Stimulated activated CD8-positive, alpha-beta memory T cell treated with anti-CD3 and anti-CD28 coated beads, Interleukin-12 subunit alpha, Interleukin-12 subunit beta, amount 100 ng/mL, for 24 hours (primary cell): Measurements from ENCODE around the gene GJC1.
A peak's percentile ranks its signal among the peaks of the same experiment; 100 is the strongest.

Source experiments
- DNase-seq: peaks from one replicate; pipeline ENCODE4 v3.0.0-alpha.2; 2020; ENCODE audit errors: extremely low read depth

The GJC1 gene

DNA sequence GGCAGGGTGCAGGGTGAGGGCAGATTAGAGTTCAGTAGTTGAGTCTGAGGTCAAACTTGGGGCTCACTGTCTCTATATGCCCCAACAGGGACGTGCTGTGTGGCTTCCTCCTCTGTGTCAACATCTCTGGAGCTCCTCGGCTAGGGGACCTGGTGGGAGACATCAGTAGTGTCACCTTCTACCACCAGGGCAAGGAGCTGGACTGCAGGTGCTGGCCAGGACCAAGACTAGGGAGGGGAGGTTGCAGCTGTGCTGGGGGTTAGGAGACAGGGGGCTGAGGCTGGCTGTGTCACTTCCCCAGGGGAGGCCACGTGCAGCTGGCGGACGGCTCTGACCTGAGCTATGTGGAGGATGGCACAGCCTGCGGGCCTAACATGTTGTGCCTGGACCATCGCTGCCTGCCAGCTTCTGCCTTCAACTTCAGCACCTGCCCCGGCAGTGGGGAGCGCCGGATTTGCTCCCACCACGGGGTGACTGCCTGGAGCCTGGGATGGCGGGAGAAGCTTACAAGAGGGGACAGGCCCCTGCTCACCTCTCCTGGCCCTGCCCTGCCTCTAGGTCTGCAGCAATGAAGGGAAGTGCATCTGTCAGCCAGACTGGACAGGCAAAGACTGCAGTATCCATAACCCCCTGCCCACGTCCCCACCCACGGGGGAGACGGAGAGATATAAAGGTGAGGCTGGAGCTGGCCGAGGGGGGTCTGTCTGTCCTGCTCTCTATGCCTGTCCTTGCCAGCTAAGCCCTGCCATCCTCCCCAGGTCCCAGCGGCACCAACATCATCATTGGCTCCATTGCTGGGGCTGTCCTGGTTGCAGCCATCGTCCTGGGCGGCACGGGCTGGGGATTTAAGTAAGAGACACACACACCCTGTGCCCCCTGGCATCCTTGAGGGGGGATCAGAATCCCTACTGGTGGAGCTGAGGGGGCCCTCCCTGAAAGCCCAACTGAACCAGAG lies 52.4 kb downstream of the GJC1 start:
- no peak for DNase-seq

DNA sequence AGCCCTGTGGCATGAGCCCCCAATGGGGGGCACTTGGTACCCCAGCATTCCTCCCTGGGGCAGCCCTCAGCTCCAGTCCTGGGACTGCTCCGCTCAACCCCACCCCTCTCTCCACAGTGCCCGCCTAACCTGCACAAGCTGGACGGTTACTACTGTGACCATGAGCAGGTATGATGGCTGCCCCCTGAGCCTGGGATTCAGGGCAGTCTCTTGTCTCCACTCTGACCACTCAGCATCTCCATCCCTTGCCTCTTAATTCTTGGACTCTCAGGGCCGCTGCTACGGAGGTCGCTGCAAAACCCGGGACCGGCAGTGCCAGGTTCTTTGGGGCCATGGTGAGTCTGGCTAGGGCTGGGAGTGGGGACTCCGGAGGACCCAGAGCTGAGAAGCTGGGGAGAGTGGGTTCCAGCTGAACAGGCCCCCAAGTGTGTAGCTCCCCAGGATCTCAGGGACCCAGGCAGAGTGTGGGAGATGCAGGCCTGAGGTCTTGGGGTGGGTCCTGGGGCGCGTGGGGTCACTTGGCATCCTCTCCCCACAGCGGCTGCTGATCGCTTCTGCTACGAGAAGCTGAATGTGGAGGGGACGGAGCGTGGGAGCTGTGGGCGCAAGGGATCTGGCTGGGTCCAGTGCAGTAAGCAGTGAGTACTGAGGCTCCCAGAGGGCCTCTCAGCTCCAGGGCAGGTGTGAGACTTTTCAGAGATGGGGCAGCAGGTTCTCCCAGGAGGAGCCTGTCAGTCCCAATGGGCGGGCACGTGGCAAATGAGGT lies 53.3 kb downstream of the GJC1 start:
- no peak for DNase-seq

DNA sequence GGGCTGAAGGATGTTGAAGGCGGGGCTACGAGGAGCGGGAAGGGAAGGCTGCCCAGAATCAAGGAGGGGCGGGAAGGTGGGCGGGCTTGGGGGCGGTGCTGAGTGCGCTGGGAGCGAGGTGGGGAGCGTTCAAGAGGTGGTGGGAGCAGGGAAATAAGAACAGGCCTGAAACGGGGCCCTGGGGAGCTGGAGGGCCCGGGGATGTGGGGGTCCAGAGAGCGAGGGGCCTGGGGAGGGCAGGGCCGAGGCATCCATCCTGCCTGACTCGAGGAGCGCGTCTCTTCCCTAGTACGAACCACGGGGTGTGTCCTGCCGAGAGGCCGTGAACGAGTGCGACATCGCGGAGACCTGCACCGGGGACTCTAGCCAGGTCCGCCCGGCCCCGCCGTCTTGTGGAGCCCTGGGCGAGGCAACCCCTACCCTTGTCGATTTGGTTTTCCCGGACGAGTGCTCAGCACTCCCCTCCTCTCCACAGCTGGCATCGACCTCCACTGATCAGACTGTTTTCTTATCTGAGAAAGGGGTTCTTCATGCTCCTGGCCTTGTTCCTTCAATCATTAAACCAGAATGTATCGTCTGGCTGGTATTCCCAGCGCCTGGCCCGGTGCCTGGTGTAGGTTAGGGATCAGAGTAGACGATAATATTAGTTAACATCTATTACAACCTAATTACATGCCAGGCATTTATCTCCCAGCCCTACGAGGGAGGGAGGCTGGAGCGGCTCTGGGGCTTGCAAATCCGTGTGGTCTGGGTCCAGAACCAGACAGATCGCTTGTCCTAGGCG lies 54.1 kb downstream of the GJC1 start:
- peak; percentile 93 for DNase-seq

DNA sequence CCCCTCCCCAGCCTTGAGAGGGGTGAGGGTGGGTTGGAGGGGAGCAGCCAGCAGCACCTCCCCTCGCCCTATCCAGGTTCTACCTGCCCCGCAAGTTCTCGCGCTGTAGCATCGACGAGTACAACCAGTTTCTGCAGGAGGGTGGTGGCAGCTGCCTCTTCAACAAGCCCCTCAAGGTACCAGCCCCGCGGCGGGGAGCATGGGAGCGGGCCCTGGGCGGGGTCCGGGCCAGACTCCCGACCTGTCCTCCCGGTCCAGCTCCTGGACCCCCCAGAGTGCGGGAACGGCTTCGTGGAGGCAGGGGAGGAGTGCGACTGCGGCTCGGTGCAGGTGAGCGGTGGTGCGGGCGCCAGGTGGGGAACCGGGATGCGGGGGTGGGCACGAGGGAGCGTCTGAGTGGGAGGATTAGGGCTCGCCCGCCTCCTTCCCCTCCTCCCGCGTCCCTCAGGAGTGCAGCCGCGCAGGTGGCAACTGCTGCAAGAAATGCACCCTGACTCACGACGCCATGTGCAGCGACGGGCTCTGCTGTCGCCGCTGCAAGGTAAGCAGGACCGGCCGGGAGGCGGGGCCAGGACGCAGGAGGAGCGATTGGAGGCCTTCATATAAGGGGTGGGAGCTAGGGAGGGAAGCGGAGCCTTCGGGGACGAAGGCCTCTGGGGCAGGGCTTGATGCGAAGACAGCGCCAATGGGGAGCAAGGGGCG lies 54.8 kb downstream of the GJC1 start:
- DNase-seq = no peak

DNA sequence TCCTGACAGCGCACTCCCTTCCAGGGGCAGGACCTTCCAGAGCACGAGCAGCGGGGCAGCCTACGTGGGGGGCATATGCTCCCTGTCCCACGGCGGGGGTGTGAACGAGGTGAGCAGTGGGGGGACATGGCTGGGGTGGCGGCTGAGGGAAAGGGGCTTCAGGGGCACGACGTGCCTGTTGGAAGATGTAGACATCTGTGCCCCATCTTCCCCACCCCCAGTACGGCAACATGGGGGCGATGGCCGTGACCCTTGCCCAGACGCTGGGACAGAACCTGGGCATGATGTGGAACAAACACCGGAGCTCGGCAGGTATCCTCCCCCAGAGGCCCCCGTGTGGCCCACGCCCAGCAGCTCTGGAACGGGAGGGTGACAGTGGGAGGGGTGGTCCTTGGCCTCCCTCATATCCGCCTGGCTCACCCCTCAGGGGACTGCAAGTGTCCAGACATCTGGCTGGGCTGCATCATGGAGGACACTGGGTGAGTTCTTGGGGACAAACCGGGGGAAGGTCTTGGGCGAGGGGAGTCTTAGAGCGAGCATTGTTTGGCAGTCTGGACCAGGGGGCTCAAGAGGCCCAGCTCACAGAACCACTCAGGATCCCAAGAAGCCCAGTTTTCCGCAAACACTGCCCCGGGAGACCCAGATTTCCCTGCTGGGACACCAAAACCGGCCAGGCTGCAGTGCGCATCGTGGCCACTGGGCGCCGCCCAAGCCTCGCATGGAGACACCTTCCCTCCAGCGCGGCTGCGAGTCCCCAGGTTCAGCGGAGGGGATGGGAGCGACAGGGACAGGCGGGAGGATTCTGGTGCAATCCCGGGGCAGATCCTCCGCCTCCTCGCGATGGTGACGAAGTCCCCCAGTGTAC lies 55.6 kb downstream of the GJC1 start:
- DNase-seq = peak; percentile 58

DNA sequence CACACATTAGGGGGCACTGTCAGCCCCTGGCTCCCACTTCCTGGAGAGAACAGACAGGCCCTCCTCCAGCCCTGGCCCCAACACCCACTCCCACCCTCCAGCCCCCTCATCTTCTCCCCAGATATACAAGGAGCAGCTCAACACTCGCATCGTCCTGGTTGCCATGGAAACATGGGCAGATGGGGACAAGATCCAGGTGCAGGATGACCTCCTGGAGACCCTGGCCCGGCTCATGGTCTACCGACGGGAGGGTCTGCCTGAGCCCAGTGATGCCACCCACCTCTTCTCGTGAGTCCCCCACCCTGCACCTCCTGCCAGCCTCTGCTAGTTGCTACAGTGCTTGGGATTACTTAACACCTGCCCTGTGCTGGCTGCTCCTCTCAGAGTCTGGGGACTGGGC lies 56.9 kb downstream of the GJC1 start:
- no peak for DNase-seq

DNA sequence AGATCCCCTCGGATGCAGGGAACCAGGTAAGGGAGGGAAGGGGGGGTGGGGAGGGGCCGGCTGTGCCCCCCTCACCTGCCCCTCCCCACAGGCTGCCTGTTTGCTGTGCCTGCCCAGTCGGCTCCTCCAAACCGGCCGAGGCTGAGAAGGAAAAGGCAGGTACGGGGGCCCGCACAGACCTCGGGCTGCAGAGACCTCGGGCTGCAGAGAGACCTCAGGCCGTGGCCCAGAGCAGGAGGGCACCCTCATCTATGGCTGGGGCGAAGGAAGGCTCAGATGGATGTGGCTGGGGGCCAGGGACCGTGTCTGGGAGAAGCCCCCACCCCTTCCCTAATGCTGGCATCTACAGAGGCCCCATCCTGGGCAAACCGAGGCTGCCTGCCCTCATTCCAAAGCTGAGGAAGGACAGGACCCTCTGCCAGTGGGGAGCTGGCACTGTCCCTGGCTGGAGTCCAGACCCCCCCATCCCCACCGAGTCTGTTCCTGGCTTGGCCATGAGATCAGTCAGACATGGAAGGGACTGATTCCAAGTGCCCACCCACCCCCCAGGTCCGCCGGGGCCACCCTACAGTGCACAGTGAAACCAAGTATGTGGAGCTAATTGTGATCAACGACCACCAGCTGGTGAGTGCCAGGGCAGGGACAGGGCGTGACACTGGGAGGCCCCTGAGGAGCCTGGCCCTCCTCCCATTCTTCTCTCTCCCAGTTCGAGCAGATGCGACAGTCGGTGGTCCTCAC lies 57.6 kb downstream of the GJC1 start:
- DNase-seq = no peak

DNA sequence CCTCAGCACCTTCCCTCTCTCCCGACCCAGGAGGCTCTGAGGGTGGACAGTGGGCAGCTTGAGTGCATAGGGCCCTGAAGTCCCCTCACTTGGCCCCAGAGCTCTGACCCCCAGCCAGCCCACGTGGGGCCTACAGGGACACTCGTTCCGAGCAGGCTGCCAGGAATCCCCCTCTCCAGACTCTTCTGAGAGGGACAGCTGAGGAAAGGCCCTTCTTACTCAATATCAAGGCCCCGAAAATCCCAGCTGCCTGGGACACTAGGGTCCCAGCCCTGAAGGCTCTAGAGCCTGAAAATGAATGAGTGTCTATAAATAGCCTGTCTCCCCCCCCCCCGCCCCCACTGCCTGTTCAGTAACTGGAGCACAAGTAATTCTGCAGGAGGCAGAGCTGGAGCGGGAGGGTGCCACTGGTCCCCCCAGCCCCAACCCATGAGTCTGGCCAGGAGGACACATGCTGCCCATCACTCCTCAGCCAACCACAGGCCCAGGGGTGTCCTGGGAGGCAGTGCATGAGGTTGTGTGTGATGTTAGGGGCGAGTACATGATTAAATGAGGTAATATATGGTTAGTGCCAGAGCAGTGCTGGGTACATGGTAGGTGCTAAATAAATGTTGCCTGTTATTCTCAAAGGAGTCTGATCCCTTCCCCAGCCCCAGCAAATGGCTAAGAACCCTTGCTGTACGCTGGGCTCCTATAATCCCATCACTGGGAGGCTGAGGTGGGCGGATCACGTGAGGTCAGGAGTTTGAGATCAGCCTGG lies 59.7 kb downstream of the GJC1 start:
- DNase-seq = no peak

DNA sequence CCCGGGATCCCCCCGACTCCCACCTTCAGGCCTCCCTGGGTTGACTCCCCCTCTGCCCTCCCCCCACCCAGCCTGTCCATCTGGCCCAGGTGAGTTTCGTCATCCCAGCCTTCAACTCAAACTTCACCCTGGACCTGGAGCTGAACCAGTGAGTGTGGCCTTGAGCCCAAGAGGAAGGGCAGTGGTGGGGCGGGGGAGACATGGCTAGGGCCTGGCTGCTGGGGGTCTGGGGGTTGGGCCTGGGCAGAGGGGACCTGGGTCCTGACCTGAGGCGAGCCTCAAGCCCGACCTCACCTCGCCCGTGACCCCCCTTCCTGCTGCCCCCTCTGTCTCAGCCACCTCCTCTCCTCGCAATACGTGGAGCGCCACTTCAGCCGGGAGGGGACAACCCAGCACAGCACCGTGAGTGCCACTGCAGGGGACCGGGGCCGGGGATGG lies 60.4 kb downstream of the GJC1 start:
- DNase-seq = no peak

DNA sequence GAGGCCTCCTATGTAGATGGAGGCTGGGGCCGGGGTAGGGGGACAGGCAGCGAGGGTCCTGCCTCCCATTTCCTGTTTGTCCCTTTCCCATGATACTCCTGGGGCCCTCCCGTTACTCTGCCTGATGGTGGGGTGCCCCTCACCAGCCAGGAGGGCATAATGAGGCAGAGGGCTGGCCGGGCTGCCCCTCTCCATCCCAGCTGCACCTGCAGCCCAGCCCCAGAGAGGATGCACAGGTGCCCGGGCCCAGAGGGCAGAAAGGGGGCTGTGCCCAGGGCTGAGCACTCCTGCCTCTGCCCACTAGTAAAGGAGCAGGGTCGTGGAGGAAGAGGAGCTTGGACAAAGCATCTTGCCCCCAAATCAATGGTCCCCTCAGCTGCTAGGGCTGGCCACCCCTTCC lies 60.9 kb downstream of the GJC1 start:
- no peak for DNase-seq

DNA sequence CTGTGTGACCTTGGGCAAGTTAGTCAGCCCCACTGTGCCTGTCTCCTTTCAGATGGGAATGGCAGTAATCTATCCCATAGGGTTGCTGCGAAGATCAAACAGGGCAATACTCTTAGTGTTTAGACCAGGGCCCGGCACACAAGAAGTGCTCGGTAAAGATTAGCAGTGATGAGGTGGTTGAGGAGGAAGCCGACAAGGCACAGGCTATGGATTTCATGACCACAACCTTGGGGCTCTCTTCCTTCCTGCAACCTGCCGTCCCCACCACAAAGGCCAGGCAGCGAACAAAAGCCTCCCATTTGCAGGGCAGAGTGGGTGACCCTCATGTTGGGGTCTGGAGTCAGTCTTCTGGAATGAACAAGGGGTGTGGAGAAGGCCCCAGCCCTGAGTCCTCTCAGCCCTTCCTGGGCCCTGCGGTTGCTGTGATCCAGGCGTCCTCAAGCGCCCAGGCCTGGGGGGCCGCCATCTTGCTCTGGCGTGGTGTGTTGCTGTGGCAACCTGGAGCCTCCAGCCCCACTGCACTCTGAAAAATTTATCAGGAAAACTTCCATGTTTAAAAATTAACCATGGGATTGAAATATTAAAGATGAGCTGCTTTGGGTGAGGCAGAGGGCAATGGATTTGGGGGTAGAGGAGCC lies 61.5 kb downstream of the GJC1 start:
- DNase-seq = no peak

DNA sequence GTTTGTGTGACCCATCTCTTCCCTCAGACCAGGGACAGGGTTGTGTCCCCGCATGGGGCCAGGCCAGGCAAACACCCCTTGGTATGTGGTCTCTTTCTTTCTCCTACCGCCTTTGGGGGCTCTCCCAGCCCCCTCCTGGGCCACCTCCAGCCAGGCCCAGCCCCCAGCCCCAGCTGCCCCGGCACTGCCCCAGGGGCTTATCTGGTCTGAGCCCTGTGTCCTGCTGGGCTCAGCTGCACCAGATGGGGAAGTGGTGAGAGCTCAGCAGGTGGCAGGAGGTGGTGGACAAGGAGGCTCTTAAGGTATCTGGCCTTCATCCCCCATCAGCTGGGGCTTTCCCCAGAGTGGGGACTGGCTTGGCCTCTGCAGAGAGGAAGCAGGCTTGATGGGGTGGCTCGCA lies 62.6 kb downstream of the GJC1 start:
- no peak for DNase-seq

DNA sequence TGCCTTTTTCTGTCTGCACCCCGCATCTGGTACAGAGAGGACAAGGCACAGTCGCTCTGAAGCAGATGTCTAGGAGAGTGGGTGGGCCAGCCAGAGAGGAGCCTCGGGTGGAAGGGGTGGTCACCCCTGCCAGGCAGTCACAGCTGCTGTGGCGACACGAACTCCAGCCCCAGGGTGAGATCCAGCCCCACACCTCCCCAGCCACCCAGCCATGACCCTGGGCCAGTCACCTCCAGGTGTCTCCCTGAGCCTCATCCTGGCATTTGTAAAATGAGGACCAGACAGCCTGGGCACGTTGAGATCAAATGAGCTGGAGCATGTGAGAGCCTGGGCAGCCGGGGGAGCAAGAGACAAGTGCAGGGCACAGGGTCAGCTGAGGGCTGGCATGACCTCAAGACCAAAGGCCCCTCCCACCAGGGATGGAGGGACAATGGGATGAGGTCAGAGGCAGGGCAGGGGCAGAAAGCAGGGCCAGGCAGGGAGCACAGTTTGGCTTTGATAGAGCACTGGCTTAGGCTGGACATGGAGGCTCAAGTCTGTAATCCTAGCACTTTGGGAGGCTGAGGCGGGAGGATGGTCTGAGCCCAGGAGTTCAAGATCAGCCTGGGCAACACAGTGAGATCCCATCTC lies 63.6 kb downstream of the GJC1 start:
- DNase-seq = no peak

DNA sequence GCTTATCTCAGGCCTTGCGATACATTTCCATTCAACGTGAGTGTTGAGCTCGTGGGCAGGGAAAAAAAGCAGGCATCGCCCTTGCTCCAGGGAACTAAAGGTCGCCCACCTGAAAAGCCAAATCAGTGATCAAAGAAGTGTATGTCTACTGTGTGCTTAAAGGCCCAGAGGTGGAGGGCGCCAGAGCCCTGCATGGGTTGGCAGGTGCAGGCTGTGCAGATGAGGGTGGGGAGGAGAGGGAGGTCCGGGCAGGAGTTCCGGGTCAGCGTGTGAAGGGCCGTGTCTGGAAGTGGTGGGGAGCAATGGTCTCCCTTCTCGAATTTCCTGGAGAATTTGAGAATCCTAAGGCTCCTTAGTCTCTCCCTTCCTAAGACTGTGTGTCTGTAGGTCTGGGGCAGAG lies 64.1 kb downstream of the GJC1 start:
- DNase-seq = no peak

DNA sequence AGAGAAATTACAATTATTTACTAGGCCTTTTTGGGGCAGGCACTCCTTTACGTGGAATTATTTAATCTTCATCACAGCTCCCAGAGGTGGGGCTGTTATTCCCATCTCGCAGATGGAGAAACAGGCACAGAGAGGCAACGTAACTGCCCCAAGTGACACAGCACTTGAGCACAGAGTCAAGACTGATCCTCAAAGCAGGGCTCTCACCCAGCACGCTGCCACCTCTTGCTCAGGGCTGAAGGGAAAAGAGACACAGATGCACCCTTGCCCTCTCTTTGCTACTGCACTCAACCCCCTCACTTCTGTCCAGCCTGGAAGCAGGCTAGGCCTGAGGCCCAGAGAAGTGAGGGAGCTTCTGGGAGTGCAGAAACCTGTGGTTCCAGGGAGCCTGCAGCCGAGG lies 66.9 kb downstream of the GJC1 start:
- no peak for DNase-seq

DNA sequence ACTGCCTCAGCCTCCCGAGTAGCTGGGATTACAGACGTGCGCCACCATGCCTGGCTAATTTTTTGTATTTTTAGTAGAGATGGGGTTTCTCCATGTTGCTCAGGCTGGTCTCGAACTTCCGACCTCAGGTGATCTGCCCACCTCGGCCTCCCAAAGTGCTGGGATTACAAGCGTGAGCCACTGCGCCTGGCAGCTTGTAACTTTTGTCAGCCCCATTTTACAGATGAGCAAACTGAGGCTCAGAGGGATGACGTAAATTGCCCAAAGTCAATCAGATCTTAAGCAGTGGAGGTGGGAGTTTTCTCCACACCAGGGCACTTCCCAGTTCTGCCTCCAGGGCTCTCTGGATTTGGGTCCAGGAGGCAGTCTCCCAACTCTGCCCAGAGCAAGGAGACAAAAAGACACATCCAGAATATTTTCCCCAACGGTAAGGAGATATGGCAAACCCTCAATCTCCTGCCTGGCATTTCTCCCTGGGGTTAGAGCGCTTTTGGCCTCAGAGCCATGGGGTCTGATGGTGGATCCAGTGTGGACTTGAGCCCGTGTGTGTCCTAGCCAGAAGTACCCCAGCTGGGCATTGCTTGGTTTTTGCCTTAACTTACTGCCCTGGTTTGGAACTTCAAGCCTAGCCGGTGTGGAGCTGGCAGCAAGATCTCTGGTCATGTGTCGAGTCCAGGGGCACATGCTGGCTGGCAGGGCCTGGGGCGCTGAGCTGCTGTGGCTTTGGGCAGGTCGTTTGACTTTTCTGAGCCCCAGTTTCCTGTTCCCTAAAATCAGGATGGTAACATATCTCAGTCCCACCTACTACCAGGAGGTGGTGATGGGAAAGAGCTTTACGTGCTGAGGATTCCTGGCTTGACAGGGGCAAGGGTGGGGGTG lies 67.9 kb downstream of the GJC1 start:
- DNase-seq = no peak
